ENCODE results near the gene DOCK4.

Gene DOCK4

DNA sequence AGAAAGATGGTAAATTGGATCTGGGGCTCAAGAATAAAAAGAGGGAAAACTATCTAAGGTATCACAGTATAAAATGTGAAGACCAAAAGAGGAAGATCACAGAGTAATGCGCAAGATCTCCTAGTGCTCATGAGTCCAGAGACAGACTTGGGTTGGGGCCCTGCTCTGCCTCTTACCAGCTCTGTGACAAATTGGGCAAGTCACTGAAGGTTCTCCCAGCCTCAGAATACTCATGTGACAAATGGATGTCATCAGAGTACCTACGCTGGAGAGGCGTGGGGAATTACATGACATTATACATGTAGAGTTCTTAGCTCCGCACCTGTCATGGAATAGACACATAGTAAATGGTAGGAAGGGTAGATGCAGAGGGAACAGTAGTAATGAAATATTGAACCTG is 124.4 kb downstream of the DOCK4 start:
- Histone ChIP-seq H4K20me1 (ENCODE audit: insufficient read depth) (no peaks in the 10 kb centered on the region), H3K79me2 (ENCODE audit: insufficient read depth, low read depth) (no peaks in the 10 kb centered on the region), H3K27me3 (ENCODE audit: insufficient read depth, low read depth) (no peaks in the 10 kb centered on the region), H3K4me1 (ENCODE audit: low read depth, poor library complexity, severe bottlenecking) (peaks cover 34% of the 10 kb centered on the region), H3K36me3 (ENCODE audit: insufficient read depth) (no peaks in the 10 kb centered on the region), H2AFZ (ENCODE audit: low read depth) (no peak overlapping the region), H3K4me3 (IDR thresholded peaks at IDR 0.05; ENCODE audit: insufficient read depth, low read depth, low read length) (no peak overlapping the region), H3K27ac (no peak overlapping the region), H3K4me2 (no peak overlapping the region), H3K9ac (no peak overlapping the region)
- TF ChIP-seq, protein P1, sequence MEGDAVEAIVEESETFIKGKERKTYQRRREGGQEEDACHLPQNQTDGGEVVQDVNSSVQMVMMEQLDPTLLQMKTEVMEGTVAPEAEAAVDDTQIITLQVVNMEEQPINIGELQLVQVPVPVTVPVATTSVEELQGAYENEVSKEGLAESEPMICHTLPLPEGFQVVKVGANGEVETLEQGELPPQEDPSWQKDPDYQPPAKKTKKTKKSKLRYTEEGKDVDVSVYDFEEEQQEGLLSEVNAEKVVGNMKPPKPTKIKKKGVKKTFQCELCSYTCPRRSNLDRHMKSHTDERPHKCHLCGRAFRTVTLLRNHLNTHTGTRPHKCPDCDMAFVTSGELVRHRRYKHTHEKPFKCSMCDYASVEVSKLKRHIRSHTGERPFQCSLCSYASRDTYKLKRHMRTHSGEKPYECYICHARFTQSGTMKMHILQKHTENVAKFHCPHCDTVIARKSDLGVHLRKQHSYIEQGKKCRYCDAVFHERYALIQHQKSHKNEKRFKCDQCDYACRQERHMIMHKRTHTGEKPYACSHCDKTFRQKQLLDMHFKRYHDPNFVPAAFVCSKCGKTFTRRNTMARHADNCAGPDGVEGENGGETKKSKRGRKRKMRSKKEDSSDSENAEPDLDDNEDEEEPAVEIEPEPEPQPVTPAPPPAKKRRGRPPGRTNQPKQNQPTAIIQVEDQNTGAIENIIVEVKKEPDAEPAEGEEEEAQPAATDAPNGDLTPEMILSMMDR (conservative IDR thresholded peaks at IDR 0.05; ENCODE audit: low read depth, low read length), result no peak

GRCh38 chr7:112080978-112081377 is 125.2 kb downstream of the DOCK4 start:
- no peak overlapping the region for H2AFZ ChIP-seq (ENCODE audit: low read depth)
- H3K9ac ChIP-seq, result no peak overlapping the region
- H3K27me3 ChIP-seq (ENCODE audit: insufficient read depth, low read depth), result no peaks in the 10 kb centered on the region
- TF ChIP-seq, protein P1 (conservative IDR thresholded peaks at IDR 0.05; ENCODE audit: low read depth, low read length), result no peak
- H3K36me3 ChIP-seq (ENCODE audit: insufficient read depth), result no peaks in the 10 kb centered on the region
- H3K27ac ChIP-seq, result no peak overlapping the region
- no peaks in the 10 kb centered on the region for H4K20me1 ChIP-seq (ENCODE audit: insufficient read depth)
- no peak overlapping the region for H3K4me3 ChIP-seq (IDR thresholded peaks at IDR 0.05; ENCODE audit: insufficient read depth, low read depth, low read length)
- no peaks in the 10 kb centered on the region for H3K79me2 ChIP-seq (ENCODE audit: insufficient read depth, low read depth)
- peaks cover 29% of the 10 kb centered on the region for H3K4me1 ChIP-seq (ENCODE audit: low read depth, poor library complexity, severe bottlenecking)
- no peak overlapping the region for H3K4me2 ChIP-seq

- no peak overlapping the region for H3K4me3 ChIP-seq (IDR thresholded peaks at IDR 0.05; ENCODE audit: insufficient read depth, low read depth, low read length)
- no peaks in the 10 kb centered on the region for H3K27me3 ChIP-seq (ENCODE audit: insufficient read depth, low read depth)
- H3K4me2 ChIP-seq, result no peak overlapping the region
- H3K9ac ChIP-seq, result no peak overlapping the region
- TF ChIP-seq, protein P1 (conservative IDR thresholded peaks at IDR 0.05; ENCODE audit: low read depth, low read length), result no peak
- no peak overlapping the region for H3K27ac ChIP-seq
- H3K4me1 ChIP-seq (ENCODE audit: low read depth, poor library complexity, severe bottlenecking), result peaks cover 23% of the 10 kb centered on the region
- no peaks in the 10 kb centered on the region for H4K20me1 ChIP-seq (ENCODE audit: insufficient read depth)
- H3K36me3 ChIP-seq (ENCODE audit: insufficient read depth), result no peaks in the 10 kb centered on the region
- no peaks in the 10 kb centered on the region for H3K79me2 ChIP-seq (ENCODE audit: insufficient read depth, low read depth)
- H2AFZ ChIP-seq (ENCODE audit: low read depth), result no peak overlapping the region
Observed at GRCh38 chr7:112080441-112080840, 125.8 kb downstream of the DOCK4 start.

GRCh38 chr7:112079673-112080072 is 126.5 kb downstream of the DOCK4 start:
- Histone ChIP-seq H3K4me2 (no peak overlapping the region), H2AFZ (ENCODE audit: low read depth) (no peak overlapping the region), H3K4me3 (IDR thresholded peaks at IDR 0.05; ENCODE audit: insufficient read depth, low read depth, low read length) (no peak overlapping the region), H3K79me2 (ENCODE audit: insufficient read depth, low read depth) (no peaks in the 10 kb centered on the region), H3K27ac (no peak overlapping the region), H3K36me3 (ENCODE audit: insufficient read depth) (no peaks in the 10 kb centered on the region), H3K27me3 (ENCODE audit: insufficient read depth, low read depth) (no peaks in the 10 kb centered on the region), H3K9ac (no peak overlapping the region), H3K4me1 (ENCODE audit: low read depth, poor library complexity, severe bottlenecking) (peaks cover 16% of the 10 kb centered on the region), H4K20me1 (ENCODE audit: insufficient read depth) (no peaks in the 10 kb centered on the region)
- TF ChIP-seq, protein P1 (conservative IDR thresholded peaks at IDR 0.05; ENCODE audit: low read depth, low read length), result peak; percentile 39; the same call in 1 of the 2 replicates

Measured in KMS-11 (cell line).